C4-2B (cell line): ENCODE measurements around the gene CECR2.

Experiments
- CTCF ChIP-seq: fragments of 450-650 bp; conservative IDR thresholded peaks from 2 replicates; pipeline ENCODE4 v1.5.1; 2017; ENCODE audit warnings: mild to moderate bottlenecking
- ZFX ChIP-seq: fragments of 450-650 bp; IDR thresholded peaks from 2 replicates; pipeline ENCODE4 v1.6.1; 2017

DNA sequence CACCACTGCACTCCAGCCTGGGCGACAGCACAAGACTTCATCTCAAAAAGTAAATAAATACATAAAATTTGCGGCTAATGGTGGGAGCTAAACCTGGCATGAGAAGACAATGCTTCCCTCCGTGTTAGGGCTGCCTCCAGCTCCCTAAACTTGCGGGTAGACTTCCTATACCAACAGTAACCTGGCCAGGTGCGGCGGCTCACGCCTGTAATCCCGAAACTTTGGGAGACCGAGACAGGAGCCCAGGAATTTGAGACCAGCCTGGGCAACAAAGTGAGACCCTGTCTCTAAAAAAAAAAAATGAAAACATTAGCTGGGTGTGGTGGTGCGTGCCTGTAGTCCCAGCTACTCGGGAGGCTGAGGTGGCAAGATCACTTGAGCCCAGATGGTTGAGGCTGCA, 219.3 kb downstream of the CECR2 start:
- TF ChIP-seq CTCF: no peak
- TF ChIP-seq ZFX: no peak
